Inflammatory macrophage treated with lipopolysaccharide for 4 hours (primary cell): ENCODE data around the gene RABL2A.
"Not testable (repeated sequence)": the region's sequence is repeated elsewhere in the genome, so short reads cannot be mapped to it uniquely, and the experiment has no call there.

ENCODE experiments used
- DNase-seq: peaks from one replicate; pipeline ENCODE4 v3.0.0-alpha.2; 2020

Gene RABL2A

DNA sequence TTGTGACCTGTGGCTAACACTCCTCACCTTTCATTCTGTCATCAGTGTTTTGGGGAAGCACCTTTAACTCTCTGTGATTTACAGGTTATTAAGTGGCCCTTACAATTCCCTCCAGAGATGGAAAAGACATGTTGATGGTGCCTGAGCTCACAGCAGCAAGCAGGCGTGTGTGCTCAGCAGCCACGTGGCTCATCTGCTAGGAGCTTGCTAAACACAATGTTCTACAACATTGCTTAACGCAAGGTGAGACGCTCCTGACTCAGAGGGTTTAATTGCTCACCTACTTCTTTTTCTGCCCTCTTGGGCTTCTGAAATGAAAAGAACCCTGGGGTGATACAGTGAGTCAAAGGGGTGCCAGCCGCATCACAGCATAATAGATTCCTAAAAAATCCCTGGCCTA, 6.1 kb upstream of the RABL2A start:
- DNase-seq = not testable (repeated sequence)

DNA sequence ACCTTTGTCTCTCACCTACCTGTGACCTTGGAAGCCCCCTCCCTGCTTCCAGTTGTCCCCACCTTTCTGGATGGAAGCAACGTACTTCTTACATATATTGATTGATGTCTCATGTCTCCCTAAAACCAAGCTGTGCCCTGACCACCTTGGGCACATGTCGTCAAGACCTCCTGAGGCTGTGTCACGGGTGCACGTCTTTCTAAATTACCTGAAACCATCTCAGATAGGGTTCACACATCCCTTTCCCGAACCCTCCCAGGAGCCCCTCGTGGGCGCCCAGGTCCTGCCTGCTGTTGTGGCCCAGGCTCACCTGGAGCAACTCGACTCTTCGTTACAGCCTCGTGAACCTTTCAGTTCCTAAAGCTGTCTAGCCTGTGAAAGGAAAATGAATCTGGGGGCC, 1.2 kb upstream of the RABL2A start:
- DNase-seq = not testable (repeated sequence)

DNA sequence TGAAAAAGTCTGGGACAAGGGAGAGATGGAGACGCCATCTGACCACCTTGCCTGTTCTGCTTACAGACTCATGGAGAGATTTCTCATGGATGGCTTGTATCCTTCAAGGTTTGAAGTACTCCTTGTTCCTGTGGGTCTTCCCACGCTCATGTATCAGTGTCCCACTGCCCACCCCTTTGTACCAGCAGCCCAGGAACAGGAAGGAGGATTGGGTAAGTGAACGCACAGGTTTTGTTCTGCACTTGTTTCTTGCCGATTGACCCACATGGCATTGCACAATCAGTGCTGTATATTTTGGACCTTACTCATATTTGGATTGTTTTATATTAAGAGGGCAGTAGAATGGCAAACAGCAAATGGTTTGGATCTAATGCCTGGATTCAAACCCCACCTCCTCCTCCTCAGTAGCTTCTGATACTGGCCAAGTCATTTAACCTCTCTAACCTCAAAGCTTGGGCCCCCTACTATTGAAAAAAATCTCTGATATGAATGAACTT, 5.8 kb downstream of the RABL2A start:
- DNase-seq = not testable (repeated sequence)

DNA sequence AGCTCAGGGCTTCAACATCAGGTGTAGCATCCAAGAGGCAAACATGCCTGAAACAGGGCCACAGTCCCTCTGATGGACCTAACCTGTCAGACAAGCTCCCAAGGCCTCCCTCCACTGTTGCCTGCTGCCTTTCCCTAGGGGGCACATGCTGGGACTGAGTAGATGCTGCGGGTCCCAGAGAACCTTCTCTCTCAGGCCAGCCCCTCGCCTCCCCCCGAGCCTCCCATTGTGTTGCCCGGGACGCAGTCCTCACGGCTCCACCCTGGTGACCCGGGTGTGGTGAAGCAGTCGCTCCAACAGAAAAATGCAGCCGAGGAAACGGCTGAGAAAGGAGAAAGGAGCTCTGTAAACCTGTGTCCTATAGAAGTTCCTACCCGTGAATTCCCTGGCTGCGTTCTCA, 8.3 kb downstream of the RABL2A start:
- not testable (repeated sequence) for DNase-seq

DNA sequence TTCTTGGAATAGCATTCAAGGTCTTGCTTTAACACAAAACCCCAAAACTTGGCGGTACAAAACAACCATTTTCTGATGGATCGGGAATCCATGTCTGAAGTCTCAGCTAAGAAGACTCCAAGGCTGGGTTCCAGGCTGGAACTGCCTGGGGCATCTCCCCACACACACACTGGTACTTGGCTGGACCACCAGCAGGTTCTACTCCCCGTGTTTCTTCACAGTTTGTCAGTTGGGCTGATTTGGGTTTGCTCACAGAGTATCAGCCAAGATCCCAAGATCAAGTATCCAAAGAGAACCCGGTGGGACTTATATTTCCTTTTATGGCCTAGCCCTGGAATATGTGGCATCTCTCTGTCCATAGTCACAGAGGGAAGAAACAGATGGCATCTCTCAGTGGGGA, 9.2 kb downstream of the RABL2A start:
- DNase-seq = not testable (repeated sequence)

DNA sequence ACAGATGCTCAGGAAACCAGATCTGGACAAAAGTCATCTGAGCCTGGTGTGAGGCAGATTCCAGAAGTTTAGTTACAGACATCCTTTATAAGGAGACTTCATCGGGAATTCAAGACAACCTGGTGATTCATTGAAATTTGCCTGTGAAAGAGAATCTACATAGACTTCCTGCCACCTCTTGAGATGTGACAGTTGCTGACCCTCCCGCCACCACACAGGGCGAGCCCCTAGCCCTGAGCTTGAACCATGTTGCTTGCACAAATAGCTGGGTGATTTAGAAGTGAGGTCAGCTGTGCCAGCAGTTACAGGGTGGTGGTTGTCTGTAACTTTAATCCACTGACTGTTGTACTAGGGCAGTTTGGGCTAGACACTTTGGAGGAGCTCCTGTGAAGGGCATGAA, 11.0 kb downstream of the RABL2A start:
- DNase-seq = not testable (repeated sequence)

DNA sequence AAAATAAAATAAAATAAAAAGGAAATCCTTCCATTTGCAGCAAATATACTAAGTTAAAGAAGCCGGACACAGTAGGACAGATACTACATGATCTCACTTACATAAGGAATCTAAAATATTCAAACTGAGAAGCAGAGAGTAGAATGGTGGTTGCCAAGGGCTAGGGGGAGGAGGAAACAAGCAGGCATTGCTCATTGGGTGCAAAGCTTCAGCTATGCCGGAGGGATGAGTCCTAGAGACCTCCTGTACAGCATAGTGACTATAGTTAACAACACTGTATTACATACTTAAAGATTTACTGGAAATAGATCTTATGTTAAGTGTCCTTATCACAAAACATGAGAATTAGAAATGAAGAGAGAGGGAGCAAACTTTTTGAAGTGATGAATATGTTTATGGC, 19.2 kb downstream of the RABL2A start:
- not testable (repeated sequence) for DNase-seq

DNA sequence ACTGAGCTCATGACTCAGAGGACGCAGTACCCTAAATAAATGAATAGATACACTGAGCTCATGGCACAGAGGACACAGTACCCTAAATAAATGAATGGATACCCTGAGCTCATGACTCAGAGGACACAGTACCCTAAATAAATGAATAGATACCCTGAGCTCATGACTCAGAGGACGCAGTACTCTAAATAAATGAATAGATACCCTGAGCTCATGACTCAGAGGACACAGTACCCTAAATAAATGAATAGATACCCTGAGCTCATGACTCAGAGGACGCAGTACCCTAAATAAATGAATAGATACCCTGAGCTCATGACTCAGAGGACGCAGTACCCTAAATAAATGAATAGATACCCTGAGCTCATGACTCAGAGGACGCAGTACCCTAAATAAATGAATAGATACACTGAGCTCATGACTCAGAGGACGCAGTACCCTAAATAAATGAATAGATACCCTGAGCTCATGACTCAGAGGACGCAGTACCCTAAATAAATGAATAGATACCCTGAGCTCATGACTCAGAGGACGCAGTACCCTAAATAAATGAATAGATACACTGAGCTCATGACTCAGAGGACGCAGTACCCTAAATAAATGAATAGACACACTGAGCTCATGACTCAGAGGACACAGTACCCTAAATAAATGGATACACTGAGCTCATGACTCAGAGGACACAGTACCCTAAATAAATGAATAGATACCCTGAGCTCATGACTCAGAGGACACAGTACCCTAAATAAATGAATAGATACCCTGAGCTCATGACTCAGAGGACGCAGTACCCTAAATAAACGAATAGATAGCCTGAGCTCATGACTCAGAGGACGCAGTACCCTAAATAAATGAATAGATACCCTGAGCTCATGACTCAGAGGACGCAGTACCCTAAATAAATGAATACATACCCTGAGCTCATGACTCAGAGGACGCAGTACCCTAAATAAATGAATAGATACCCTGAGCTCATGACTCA, 24.1 kb downstream of the RABL2A start:
- not testable (repeated sequence) for DNase-seq

DNA sequence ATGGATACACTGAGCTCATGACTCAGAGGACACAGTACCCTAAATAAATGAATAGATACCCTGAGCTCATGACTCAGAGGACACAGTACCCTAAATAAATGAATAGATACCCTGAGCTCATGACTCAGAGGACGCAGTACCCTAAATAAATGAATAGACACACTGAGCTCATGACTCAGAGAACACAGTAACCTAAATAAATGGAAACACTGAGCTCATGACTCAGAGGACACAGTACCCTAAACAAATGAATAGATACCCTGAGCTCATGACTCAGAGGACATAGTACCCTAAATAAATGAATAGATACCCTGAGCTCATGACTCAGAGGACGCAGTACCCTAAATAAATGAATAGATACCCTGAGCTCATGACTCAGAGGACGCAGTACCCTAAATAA, 25.5 kb downstream of the RABL2A start:
- DNase-seq = not testable (repeated sequence)

DNA sequence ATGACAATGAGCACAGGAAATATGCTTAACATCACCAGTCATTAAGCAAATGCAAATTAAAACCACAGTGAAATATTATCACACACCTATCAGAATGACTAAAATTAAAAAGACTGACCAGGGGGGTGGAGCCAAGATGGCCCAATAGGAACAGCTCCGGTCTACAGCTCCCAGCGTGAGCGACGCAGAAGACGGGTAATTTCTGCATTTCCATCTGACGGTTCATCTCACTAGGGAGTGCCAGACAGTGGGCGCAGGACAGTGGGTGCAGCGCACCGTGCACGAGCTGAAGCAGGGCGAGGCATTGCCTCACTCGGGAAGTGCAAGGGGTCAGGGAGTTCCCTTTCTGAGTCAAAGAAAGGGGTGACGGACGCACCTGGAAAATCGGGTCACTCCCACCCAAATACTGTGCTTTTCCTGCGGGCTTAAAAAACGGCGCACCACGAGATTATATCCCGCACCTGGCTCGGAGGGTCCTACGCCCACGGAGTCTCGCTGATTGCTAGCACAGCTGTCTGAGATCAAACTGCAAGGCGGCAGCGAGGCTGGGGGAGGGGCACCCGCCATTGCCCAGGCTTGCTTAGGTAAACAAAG, 29.1 kb downstream of the RABL2A start:
- DNase-seq = not testable (repeated sequence)

DNA sequence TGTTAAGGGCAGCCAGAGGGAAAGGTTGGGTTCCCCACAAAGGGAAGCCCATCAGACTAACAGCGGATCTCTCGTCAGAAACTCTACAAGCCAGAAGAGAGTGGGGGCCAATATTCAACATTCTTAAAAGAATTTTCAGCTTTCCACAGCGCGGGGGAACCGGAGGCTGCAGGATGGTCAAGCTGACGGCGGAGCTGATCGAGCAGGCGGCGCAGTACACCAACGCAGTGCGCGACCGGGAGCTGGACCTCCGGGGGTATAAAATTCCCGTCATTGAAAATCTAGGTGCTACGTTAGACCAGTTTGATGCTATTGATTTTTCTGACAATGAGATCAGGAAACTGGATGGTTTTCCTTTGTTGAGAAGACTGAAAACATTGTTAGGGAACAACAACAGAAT, 30.7 kb downstream of the RABL2A start:
- not testable (repeated sequence) for DNase-seq

DNA sequence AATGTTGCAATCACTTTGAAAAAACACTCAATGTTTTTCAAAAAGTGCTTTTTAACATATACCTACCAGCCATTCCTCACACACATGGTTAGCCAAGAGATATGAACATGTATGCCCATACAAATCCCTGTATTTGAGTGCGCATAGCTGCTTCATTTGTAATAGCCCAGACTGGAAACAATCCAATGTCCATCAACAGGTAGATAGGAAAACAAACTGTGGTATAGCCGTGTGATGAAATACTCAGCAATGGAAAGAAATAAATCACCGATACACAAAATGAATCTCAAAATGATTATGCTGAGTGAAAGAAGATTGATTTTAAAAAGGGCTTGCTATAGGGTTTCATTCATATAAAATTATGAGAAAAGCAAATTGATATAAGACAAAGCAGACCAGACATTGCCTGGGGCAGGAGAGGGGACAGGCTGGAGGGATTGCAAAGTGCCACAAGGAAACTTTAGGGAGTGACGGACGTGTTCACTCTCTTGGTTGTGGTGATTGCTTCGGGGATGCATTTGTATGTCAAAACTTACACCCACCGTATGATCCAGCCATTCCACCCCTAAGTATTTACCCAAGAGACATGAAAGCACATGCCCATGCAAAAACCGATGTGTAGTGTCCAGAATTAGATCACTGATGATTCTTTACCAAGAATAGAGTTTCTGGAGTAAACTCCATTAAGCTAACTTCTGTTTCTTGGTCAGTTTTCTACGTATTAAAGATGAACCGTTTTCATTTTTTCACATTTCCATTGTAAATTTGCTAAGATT, 36.4 kb downstream of the RABL2A start:
- not testable (repeated sequence) for DNase-seq

DNA sequence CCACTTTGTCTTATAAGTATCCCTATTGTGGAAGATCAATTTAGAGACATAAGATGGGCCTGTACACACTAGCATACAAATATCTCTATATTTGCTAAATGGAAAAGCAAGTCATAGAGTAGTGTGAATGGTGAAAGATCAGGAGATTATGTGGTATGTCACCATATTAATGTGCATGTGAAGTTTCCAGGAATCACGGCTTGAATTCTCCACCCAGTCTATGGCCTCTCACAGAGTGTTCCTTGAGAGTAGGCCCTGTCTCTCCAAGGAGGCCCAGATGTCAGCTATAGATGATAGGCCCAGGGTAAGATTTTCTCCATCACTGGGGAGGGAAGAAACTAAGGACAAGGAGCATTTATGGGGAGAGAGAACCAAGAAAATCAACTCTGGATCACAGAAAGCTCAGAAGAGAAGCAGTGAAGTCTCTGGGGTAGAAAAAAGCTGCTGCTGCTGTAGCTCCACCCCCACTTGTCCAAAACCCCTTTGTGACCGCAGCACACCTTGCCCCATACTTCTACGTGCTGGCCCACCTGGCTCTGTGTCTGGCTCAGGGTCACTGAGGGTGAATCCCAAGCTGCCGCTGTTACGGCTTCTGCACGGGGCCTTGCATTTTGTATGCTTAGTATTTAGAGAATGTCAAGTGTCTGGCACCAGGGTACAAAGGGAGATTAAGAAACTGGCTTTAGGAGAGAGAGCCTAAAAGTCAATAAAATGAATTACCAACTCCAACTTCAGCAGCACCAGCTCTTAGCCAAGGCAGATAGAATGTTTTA, 37.9 kb downstream of the RABL2A start:
- not testable (repeated sequence) for DNase-seq

DNA sequence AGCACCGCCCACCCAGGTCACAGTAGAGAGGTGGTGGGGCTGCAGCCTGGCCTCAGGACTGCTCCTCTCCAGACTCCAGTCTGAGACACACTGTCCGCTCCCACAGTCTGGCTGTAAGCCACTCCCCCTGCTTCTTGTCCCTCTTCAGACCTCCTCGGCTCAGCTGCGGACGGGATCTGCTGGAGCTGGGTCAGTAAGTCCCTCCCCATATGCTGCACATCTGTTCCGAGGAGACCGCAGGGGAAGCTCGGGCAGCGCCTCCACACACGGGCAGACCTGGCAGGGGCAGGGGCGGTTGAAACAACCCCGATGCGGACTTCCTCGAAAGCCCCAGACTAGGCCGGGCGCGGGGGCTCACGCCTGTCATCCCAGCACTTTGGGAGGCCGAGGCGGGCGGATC, 41.9 kb downstream of the RABL2A start:
- DNase-seq = not testable (repeated sequence)

DNA sequence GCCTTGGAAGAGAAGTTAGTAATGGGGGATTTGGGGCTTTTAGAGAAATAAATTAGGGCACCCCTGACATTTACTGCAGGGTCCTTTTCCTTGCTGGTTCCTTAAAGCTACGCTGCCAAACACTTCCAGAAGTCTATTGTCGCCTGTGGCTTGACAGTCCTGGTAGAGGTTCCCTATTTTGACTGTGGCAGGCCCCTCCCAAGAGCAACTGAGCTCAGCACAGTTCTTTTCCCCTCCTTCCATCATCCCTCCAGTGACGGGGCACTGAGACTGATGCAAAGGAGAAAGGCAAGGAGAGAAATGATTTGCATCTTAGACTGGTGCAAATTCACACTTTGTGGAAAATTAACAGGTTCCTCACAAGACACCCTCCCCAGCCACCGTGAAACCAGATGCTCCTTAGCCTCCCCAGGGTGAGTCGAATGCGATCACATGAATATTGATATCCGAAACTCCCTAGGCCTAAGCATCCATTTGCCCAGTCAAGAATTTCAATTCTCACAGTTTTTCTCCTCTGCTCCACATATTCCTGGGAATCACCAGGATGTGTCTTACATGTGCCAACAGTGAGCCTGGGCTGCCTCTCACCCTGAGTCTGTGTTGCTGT, 45.4 kb downstream of the RABL2A start:
- peak; percentile 27 for DNase-seq

DNA sequence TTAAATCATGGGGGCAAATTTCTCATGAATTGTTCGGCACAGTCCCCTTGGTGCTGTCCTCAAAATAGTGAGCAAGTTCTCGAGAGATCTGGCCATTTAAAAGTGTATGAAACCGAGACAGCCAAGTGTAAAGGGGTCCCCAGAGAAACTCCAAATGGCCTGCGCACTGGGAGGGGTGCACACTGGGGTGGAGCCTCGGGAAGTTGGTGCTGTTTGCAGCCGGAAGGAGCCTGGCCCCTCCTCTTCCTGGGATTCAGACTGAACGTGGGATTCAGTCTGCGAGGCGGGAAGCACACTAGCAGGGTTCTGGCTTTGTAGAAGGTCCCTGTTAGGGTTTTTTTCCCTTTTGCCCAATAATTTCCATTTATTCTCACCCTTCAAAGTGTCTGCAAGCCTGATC, 48.8 kb downstream of the RABL2A start:
- no peak for DNase-seq

DNA sequence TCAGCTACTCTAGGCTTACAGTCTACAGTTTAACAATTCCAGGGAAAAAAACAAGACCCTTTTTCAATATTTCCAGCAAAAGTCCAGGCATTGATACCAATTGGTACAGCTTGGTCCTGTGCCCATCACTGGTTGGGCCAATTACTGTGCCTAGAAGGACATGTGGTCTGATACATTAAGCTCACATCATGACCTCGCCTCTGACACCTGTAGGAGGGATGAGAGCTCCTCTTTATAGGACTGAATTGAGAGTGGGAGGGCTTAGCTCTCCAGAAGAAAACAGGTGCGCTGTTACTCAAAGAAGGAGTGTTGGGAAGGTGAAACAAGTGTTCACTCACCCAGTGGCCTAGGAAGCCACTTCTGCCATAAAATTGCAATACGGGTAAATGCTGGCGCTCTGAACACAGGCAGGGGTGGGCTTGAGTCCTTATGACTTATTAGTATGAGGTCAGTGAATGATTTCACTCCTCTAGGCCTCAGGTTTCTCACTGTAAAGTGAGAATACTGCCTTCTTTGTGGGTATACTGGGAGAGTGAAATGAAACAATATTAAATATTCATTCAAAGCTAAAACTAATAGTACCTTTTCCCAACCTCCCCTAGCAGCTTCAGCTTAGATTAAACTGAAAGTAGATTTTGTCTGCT, 49.7 kb downstream of the RABL2A start:
- DNase-seq = no peak

DNA sequence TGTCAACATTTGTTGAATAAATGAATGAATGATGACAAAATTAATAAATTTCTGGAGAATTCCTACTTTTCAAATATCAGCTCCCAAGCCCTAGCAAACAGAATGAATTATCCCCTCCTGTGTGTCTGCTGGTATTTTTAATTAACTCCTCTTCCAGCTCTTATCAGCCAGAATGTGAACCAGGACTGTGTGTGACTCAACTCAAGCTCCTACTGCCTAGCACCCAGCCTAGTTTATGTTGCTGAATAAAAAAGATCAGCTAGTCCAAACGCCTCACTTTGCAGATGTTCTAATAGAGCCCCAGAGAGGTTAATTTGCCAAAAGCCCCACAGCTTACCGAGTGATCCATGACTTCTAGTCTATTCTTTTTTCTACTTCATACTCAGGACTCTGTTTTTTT, 50.3 kb downstream of the RABL2A start:
- DNase-seq = no peak

DNA sequence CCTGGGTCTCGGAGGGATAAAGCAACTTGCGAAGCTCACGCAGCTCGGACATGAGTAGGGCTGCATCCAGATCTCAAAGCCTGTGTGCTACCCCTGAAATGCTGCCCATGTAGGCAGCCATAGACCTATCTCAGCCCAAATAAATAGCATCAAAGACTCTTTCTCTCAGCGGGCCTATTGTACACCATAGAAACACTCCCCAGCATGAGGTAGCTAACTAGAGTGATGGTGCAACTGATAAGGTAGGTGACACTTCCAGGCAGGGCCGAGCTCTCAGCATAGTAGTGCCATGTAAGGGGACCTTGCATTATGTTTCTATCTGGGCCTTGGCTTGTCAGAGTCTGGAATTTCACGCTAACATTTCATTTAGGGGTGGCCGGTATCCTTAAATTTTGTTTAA, 52.4 kb downstream of the RABL2A start:
- DNase-seq = no peak

DNA sequence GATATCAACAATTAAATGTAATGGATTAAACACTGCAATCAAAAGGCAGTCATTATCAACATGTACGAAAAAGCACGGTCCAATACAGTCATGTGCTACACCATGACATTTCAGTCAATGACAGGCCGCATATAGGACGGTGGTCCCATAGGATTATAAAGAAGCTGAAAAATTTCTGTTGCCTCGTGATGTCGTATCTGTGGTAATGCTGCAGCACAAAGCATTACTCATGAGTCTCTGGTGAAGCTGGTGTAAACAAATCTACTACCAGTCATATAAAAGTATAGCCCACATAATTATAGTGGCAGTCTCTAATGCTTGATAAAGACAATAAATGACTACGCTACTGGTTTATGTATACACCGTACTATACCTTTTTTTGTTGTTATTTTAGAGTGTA, 58.4 kb downstream of the RABL2A start:
- DNase-seq = no peak

DNA sequence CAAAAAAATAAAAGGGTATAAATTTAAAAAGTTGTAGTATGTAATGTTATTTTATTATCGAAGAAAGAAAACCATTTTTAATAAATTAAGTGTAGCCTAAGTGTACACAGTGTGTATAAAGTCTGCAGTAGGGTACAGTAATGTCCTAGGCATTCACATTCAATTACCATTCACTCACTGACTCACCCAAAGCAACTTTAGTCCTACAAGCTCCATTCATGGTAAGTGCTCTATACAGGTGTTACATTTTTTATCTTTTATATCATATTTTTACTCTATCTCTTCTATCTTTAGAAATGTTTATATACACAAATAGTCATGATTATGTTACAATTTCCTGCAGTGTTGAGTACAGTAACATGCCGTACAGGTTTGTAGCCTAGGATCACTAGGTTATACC, 59.5 kb downstream of the RABL2A start:
- no peak for DNase-seq
